Adipocyte (in vitro differentiated cells): Measurements from ENCODE around the gene ENO3.
A peak's percentile ranks its signal among the peaks of the same experiment; 100 is the strongest.

ENCODE experiments used
- DNase-seq: peaks from one replicate; pipeline ENCODE4 v3.0.0-alpha.2; 2015; ENCODE audit warnings: low read depth
- H3K27me3 ChIP-seq: replicated peaks from 2 replicates; pipeline ENCODE4 v1.7.0; 2013; ENCODE audit warnings: mild to moderate bottlenecking, low read length, moderate library complexity; ENCODE audit not compliant: control insufficient read depth, insufficient read depth
- H3K36me3 ChIP-seq: 2 replicates; pipeline ENCODE4 v1.7.0; 2013; ENCODE audit warnings: low read length, mild to moderate bottlenecking, moderate library complexity; ENCODE audit not compliant: control insufficient read depth, insufficient read depth, severe bottlenecking
- H3K4me1 ChIP-seq: 2 replicates; pipeline ENCODE4 v1.7.0; 2013; ENCODE audit warnings: mild to moderate bottlenecking, low read length, moderate library complexity; ENCODE audit not compliant: control insufficient read depth, insufficient read depth
- H3K4me3 ChIP-seq: 2 replicates; pipeline ENCODE4 v1.7.0; 2013; ENCODE audit warnings: mild to moderate bottlenecking, low read length, moderate library complexity
- H3K9ac ChIP-seq: 2 replicates; pipeline ENCODE4 v1.7.0; 2013; ENCODE audit warnings: mild to moderate bottlenecking, low read length, moderate library complexity
- H3K9me3 ChIP-seq: 2 replicates; pipeline ENCODE4 v1.7.0; 2013; ENCODE audit warnings: mild to moderate bottlenecking, low read length, moderate library complexity; ENCODE audit not compliant: control insufficient read depth

The ENO3 gene

DNA sequence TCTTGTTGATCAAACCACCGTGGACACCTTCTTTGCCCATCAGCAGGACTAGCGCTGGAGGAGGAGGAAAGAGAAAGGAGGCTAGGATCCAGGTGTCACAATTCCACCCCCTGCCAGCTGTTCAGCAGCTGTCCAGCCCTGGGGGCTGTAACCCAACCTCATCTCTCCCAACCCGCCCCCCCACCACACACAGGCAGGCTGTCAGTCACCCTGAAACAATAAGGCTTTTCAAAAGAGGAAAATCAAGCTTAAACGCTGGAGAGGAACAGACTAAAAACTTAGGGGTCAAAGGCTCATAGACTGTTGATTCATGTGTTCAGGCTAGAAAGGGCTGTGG is 5.0 kb upstream of the ENO3 start:
- peak overlapping the region; percentile 98 for H3K4me3 ChIP-seq
- H3K9me3 ChIP-seq = no peaks in the 10 kb centered on the region
- H3K36me3 ChIP-seq = peaks cover 44% of the 10 kb centered on the region
- peaks cover 51% of the 10 kb centered on the region for H3K4me1 ChIP-seq
- peak overlapping the region; percentile 100 for H3K9ac ChIP-seq
- no peaks in the 10 kb centered on the region for H3K27me3 ChIP-seq
- peak; percentile 26 for DNase-seq

DNA sequence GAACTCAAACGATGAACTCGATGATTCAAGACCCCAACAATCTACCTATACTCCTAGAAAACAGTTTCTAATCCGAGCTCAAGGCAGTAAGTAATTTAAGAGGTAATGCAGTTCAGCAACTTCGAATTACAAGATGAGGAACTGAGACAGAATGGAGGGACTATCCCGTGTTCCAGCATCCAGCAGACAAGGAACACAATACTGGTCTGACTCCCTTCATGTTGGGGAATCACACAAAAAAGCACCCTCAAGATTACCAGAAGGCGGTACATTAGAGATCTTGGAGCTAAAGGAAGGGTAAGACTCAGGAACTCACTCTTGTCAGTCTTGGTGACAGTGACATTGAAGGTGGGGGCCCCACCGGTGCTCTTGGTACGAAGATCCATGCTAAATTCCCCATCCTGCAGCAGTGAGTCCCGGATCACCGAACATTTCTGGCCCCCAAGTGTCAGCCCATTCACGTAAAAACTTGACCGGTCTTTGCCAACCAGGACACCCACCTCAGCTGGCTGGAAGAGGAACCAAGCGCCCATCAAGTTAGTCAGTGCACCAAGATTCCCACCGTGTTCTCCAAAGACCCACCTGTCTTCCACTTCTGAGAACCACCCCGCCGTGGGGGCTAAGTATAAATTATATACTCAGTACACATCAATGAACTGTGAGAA is 4.5 kb upstream of the ENO3 start:
- no peaks in the 10 kb centered on the region for H3K27me3 ChIP-seq
- peaks cover 44% of the 10 kb centered on the region for H3K36me3 ChIP-seq
- H3K9ac ChIP-seq = peak overlapping the region; percentile 100
- no peak for DNase-seq
- peak overlapping the region; percentile 98 for H3K4me3 ChIP-seq
- no peaks in the 10 kb centered on the region for H3K9me3 ChIP-seq
- peaks cover 47% of the 10 kb centered on the region for H3K4me1 ChIP-seq

DNA sequence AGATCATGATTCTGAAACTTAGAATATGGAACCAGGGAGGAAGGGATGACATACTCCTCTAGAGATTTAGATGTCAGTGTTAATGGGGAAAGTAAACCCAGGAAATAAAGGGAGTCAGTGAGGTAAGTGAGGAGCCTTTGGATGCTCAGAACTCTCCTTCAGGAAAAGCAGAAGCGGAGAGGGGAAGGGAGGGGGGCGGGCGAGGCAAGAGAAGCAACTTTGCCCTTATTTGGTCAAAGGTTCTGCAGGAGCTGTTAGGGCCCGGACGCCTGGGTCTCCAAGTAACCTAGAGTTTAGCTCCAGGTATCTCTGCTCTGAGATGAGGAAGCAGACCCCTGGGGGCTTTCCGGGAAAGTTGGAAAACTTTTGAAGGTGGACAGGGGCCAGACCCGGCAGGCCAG is 3.9 kb upstream of the ENO3 start:
- Histone ChIP-seq H3K9me3 (no peaks in the 10 kb centered on the region), H3K4me3 (peak overlapping the region; percentile 98), H3K27me3 (no peaks in the 10 kb centered on the region), H3K9ac (peak overlapping the region; percentile 100), H3K36me3 (peaks cover 44% of the 10 kb centered on the region), H3K4me1 (peaks cover 41% of the 10 kb centered on the region)
- peak; percentile 36 for DNase-seq

DNA sequence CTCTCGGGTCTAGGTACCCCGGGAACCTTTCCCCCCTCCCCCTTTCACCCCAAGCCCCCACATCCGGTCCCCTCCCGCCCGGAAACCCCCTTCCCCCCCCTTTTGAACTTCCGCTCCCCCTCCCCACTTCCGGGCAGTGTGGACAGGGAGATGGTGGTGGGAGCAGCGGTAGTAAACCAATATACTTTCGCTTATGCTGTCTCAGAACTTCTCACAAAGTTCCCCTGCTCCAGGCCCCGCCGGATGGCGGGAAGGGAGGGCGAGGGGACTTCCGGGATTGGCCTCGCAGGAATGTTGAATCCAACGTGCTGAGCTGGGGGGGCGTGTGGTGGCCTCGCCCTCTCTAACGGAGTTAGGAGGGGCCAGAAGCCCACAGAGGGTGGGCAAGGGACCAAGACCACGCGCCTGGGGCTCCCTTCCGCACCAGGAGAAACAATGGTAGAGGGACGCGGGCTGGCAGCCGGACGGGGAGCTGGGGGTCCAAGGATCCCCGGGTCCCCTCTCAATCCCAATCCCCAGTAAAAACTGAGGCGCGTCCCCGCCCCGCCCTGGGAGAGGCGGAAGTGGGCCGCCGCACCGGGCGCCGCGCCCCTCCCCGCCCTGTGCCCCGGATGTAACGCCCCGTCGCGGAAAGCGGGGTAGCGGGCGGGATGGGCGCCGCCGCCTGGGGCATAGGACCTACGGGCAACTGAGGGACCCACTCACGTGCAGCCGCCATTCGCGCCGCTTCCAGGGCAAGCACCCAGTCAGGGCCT is 3.3 kb upstream of the ENO3 start:
- peaks cover 41% of the 10 kb centered on the region for H3K36me3 ChIP-seq
- DNase-seq = peak; percentile 74
- peak overlapping the region; percentile 100 for H3K9ac ChIP-seq
- peaks cover 41% of the 10 kb centered on the region for H3K4me1 ChIP-seq
- H3K9me3 ChIP-seq = no peaks in the 10 kb centered on the region
- no peaks in the 10 kb centered on the region for H3K27me3 ChIP-seq
- peak overlapping the region; percentile 98 for H3K4me3 ChIP-seq

DNA sequence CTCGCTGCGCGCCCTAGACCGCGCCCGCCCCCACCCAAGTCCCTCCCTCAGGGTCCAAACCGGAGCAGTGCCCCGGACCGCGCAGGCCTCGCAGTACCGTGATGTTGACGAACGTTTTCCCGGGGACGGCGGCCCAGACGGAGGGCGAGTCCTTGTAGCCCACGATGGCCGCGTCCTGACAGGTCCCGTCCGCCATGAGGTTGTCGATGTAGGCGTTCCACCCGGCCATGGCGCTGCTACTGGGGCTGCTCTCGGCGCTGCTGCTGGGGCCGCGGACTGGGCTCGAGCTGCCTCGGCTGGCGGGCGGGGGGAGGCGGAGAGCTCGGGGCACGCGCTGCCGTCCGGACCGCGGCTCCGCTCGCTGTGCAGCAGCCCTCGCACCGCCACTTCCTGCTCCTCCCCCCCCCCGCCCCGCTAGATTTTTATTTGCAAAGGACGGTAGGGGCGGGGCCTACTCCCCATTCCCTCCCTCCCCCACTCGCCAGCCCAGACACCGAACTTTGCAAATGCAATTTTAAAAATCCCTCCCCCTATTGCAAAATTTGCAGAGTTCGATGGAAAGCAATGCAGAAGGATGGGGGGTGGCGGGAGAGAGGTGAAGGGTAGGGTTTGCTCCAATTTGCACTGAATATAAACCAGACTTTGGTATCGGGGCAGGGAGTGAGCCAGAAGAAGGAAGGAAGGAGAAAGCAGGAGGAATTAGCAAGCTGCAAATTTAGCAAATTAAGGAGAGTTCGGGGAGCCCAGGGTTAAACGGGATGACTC is 2.6 kb upstream of the ENO3 start, which contains the start of gene PFN1:
Gene PFN1 (minus strand): TSS at position 365 of the 765 bp plus-strand sequence. CDS start 136 bp downstream, at position 229.
- Histone ChIP-seq H3K9ac (peak within 1 kb of the TSS; percentile 100), H3K9me3 (no peaks in the 10 kb centered on the region), H3K4me3 (peak within 1 kb of the TSS; percentile 98), H3K4me1 (peaks cover 42% of the 10 kb centered on the region), H3K36me3 (peaks cover 34% of the 10 kb centered on the region), H3K27me3 (no peaks in the 10 kb centered on the region)
- DNase-seq = peak; percentile 98

- H3K36me3 ChIP-seq = peaks cover 28% of the 10 kb centered on the region
- no peaks in the 10 kb centered on the region for H3K9me3 ChIP-seq
- peaks cover 45% of the 10 kb centered on the region for H3K4me1 ChIP-seq
- peak; percentile 95 for DNase-seq
- H3K4me3 ChIP-seq = peak overlapping the region; percentile 98
- H3K9ac ChIP-seq = peak overlapping the region; percentile 100
- H3K27me3 ChIP-seq = no peaks in the 10 kb centered on the region
These were observed 2.0 kb upstream of the ENO3 start for GRCh38 chr17:4948931-4949320.

- peak overlapping the region; percentile 98 for H3K4me3 ChIP-seq
- peaks cover 22% of the 10 kb centered on the region for H3K36me3 ChIP-seq
- peaks cover 48% of the 10 kb centered on the region for H3K4me1 ChIP-seq
- H3K27me3 ChIP-seq = no peaks in the 10 kb centered on the region
- peak overlapping the region; percentile 100 for H3K9ac ChIP-seq
- peak; percentile 84 for DNase-seq
- H3K9me3 ChIP-seq = no peaks in the 10 kb centered on the region
These were observed 1.4 kb upstream of the ENO3 start for GRCh38 chr17:4949321-4950074.

- Histone ChIP-seq H3K36me3 (peaks cover 16% of the 10 kb centered on the region), H3K4me3 (peak overlapping the region; percentile 77), H3K4me1 (peaks cover 41% of the 10 kb centered on the region), H3K27me3 (no peaks in the 10 kb centered on the region), H3K9ac (peak overlapping the region; percentile 87), H3K9me3 (no peaks in the 10 kb centered on the region)
- DNase-seq = no peak
These were observed 709 bp upstream of the ENO3 start for GRCh38 chr17:4950075-4950745.

DNA sequence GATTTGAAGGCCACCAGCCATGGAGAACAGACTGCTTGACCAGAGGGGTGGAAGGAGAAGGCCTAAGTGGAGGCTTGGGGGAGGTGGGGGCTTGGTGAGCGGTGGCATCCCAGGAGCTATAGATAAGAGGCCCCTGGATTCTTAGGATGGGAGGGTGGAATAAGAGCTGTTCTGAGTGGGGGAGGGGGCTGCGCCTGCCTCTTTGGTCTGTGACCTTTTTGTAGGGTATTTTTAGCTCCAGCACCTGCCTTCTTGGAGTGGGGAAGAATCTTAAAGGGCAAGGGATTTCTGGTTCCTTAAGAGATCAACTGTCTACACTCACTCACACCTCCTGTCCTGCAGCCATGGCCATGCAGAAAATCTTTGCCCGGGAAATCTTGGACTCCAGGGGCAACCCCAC is 567 bp downstream of the ENO3 start:
- peaks cover 28% of the 10 kb centered on the region for H3K4me1 ChIP-seq
- H3K9ac ChIP-seq = no peak overlapping the region
- no peaks in the 10 kb centered on the region for H3K27me3 ChIP-seq
- peaks cover 3% of the 10 kb centered on the region for H3K36me3 ChIP-seq
- H3K4me3 ChIP-seq = no peak overlapping the region
- no peak for DNase-seq
- no peaks in the 10 kb centered on the region for H3K9me3 ChIP-seq

DNA sequence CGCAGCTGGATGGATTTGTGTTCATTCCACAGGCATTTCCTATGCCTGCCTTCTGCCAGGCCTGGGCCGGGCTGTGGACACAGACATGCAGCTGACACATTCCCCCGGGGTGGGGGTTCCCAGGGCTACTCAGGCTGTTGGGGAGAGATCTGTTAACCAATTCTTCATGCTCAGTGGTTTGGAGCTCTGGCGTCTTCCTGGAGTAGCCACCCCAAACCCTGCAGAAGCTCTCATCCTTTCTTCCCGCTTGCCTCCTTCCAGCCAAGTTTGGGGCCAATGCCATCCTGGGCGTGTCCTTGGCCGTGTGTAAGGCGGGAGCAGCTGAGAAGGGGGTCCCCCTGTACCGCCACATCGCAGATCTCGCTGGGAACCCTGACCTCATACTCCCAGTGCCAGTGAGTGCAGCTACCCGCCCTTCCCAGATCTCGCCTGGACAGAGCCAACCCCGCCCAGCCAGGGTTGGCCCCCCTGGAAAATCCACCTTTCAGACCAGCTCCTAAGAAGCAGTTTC is 2.6 kb downstream of the ENO3 start:
- H3K27me3 ChIP-seq = no peaks in the 10 kb centered on the region
- H3K4me1 ChIP-seq = peaks cover 27% of the 10 kb centered on the region
- no peak overlapping the region for H3K9ac ChIP-seq
- no peak overlapping the region for H3K4me3 ChIP-seq
- DNase-seq = peak; percentile 65
- H3K9me3 ChIP-seq = no peaks in the 10 kb centered on the region
- H3K36me3 ChIP-seq = no peaks in the 10 kb centered on the region
